Karpas-422 (cell line): Measurements from ENCODE around the gene MYO7B. TPM values are rescaled to one million over a fixed set of nuclear protein-coding genes. Genes with fewer than 3 reads are reported as not detected.

Source experiments
- DNase-seq: peaks from one replicate; pipeline ENCODE4 v3.0.0-alpha.2; 2015
- H2AFZ ChIP-seq: fragments of 200-600 bp; sonication (generic); 2 replicates; pipeline ENCODE4 v1.6.1; 2014; ENCODE audit warnings: antibody characterized with exemption, low read length, mixed read lengths
- H3K27ac ChIP-seq: fragments of 200-600 bp; sonication (generic); 2 replicates; pipeline ENCODE4 v1.5.1; 2014; ENCODE audit warnings: mild to moderate bottlenecking, low read length, moderate library complexity
- H3K27me3 ChIP-seq: fragments of 200-600 bp; sonication (generic); 2 replicates; pipeline ENCODE4 v1.6.1; 2014; ENCODE audit warnings: low read length, mixed read lengths
- H3K36me3 ChIP-seq: fragments of 200-600 bp; sonication (generic); 2 replicates; pipeline ENCODE4 v1.6.1; 2014; ENCODE audit warnings: low read length, mixed read lengths; ENCODE audit not compliant: insufficient read depth
- H3K4me1 ChIP-seq: fragments of 200-600 bp; sonication (generic); 2 replicates; pipeline ENCODE4 v1.6.1; 2014; ENCODE audit warnings: mild to moderate bottlenecking, low read length, mixed read lengths
- H3K4me2 ChIP-seq: fragments of 200-600 bp; sonication (generic); 2 replicates; pipeline ENCODE4 v1.6.1; 2014; ENCODE audit warnings: low read length, low read depth, mild to moderate bottlenecking; ENCODE audit not compliant: poor library complexity, severe bottlenecking
- H3K4me3 ChIP-seq: fragments of 200-600 bp; sonication (generic); 2 replicates; pipeline ENCODE4 v1.5.1; 2014; ENCODE audit warnings: mild to moderate bottlenecking, antibody characterized with exemption, low read length, mixed read lengths
- H3K79me2 ChIP-seq: fragments of 200-600 bp; sonication (generic); 2 replicates; pipeline ENCODE4 v1.6.1; 2014; ENCODE audit warnings: mild to moderate bottlenecking, low read length, mixed read lengths
- H3K9ac ChIP-seq: fragments of 200-600 bp; sonication (generic); 2 replicates; pipeline ENCODE4 v1.6.0; 2014; ENCODE audit warnings: low read length
- H3K9me2 ChIP-seq: fragments of 200-600 bp; sonication (generic), shearing (Covaris generic); replicated peaks from 2 replicates; pipeline ENCODE4 v1.6.0; 2014; ENCODE audit warnings: mild to moderate bottlenecking, low read length, moderate library complexity; ENCODE audit not compliant: insufficient read depth
- H3K9me3 ChIP-seq: fragments of 300-700, 200-600 bp; sonication (generic); 2 replicates; pipeline ENCODE4 v1.6.1; 2014; ENCODE audit warnings: low read length, mixed read lengths
- H4K20me1 ChIP-seq: fragments of 200-600 bp; sonication (generic); 2 replicates; pipeline ENCODE4 v1.6.1; 2014; ENCODE audit warnings: mild to moderate bottlenecking, antibody characterized with exemption, low read length, low read depth; ENCODE audit not compliant: insufficient read depth
- total RNA-seq: library from RNA; depleted of rRNA; stranded (reverse); fragments of >200 nt; shearing (Covaris generic); gene quantifications from 2 replicates; pipeline ENCODE4 v1.2.3, GENCODE V29; 2014; ENCODE audit warnings: low replicate concordance

Gene MYO7B
- total RNA-seq, 1 experiment from 2014 or later = 3.0 TPM

DNA sequence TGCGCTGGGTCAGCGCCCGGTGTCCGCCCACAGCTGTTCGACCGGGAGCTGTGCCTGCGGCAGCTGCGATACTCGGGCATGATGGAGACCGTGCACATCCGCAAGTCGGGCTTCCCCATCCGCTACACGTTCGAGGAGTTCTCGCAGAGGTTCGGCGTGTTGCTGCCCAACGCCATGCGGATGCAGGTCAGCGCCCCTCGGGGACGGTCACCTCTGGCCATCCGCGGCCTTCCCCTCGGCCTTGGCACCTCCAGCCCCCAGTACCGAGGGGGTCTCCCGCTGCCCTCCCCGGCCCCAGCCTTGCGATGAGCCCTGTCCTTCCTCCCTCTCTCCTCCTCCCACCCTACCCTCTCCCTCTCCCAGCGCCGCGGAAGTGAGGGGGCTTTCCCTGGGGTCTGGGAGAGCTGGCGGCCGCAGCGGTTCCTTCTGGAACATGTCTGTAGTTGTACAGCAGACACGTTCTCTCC, 57.3 kb downstream of the MYO7B start:
- H3K4me2 ChIP-seq = no peak overlapping the region
- no peak overlapping the region for H3K27ac ChIP-seq
- H2AFZ ChIP-seq = no peak overlapping the region
- no peaks in the 10 kb centered on the region for H3K9me2 ChIP-seq
- no peaks in the 10 kb centered on the region for H4K20me1 ChIP-seq
- H3K79me2 ChIP-seq = no peaks in the 10 kb centered on the region
- H3K9me3 ChIP-seq = no peaks in the 10 kb centered on the region
- no peak for DNase-seq
- no peaks in the 10 kb centered on the region for H3K27me3 ChIP-seq
- no peaks in the 10 kb centered on the region for H3K4me1 ChIP-seq
- H3K4me3 ChIP-seq = no peak overlapping the region
- no peaks in the 10 kb centered on the region for H3K36me3 ChIP-seq
- H3K9ac ChIP-seq = no peak overlapping the region

GRCh38 chr2:127593228-127594115, 58.0 kb downstream of the MYO7B start:
- Histone ChIP-seq H3K4me1 (no peaks in the 10 kb centered on the region), H3K27me3 (no peaks in the 10 kb centered on the region), H3K36me3 (no peaks in the 10 kb centered on the region), H3K27ac (no peak overlapping the region), H3K9me2 (no peaks in the 10 kb centered on the region), H3K4me2 (no peak overlapping the region), H3K9me3 (no peaks in the 10 kb centered on the region), H2AFZ (no peak overlapping the region), H3K4me3 (no peak overlapping the region), H4K20me1 (no peaks in the 10 kb centered on the region), H3K79me2 (no peaks in the 10 kb centered on the region), H3K9ac (no peak overlapping the region)
- no peak for DNase-seq

- no peak overlapping the region for H3K9ac ChIP-seq
- H4K20me1 ChIP-seq = no peaks in the 10 kb centered on the region
- H3K36me3 ChIP-seq = no peaks in the 10 kb centered on the region
- no peaks in the 10 kb centered on the region for H3K79me2 ChIP-seq
- no peak overlapping the region for H3K4me2 ChIP-seq
- H3K4me1 ChIP-seq = no peaks in the 10 kb centered on the region
- H3K9me2 ChIP-seq = no peaks in the 10 kb centered on the region
- DNase-seq = no peak
- no peaks in the 10 kb centered on the region for H3K9me3 ChIP-seq
- H3K4me3 ChIP-seq = no peak overlapping the region
- no peak overlapping the region for H2AFZ ChIP-seq
- H3K27ac ChIP-seq = no peak overlapping the region
- no peaks in the 10 kb centered on the region for H3K27me3 ChIP-seq
Observed at GRCh38 chr2:127594116-127594591, 58.7 kb downstream of the MYO7B start.

- Histone ChIP-seq H3K4me2 (no peak overlapping the region), H3K36me3 (no peaks in the 10 kb centered on the region), H3K4me3 (no peak overlapping the region), H3K79me2 (no peaks in the 10 kb centered on the region), H3K9me3 (no peaks in the 10 kb centered on the region), H3K9me2 (no peaks in the 10 kb centered on the region), H3K27ac (no peak overlapping the region), H3K4me1 (no peaks in the 10 kb centered on the region), H3K9ac (no peak overlapping the region), H4K20me1 (no peaks in the 10 kb centered on the region), H2AFZ (no peak overlapping the region), H3K27me3 (no peaks in the 10 kb centered on the region)
- DNase-seq = no peak
Observed at GRCh38 chr2:127596311-127597045, 61.0 kb downstream of the MYO7B start.

GRCh38 chr2:127597046-127597983, 61.8 kb downstream of the MYO7B start:
- no peak overlapping the region for H2AFZ ChIP-seq
- no peaks in the 10 kb centered on the region for H3K27me3 ChIP-seq
- H3K4me3 ChIP-seq = no peak overlapping the region
- H3K9me3 ChIP-seq = no peaks in the 10 kb centered on the region
- no peaks in the 10 kb centered on the region for H4K20me1 ChIP-seq
- H3K27ac ChIP-seq = no peak overlapping the region
- H3K79me2 ChIP-seq = no peaks in the 10 kb centered on the region
- no peaks in the 10 kb centered on the region for H3K36me3 ChIP-seq
- no peak overlapping the region for H3K9ac ChIP-seq
- no peaks in the 10 kb centered on the region for H3K9me2 ChIP-seq
- H3K4me1 ChIP-seq = no peaks in the 10 kb centered on the region
- H3K4me2 ChIP-seq = no peak overlapping the region
- no peak for DNase-seq

GRCh38 chr2:127597984-127598380, 62.5 kb downstream of the MYO7B start:
- no peaks in the 10 kb centered on the region for H3K79me2 ChIP-seq
- no peak overlapping the region for H3K27ac ChIP-seq
- no peak overlapping the region for H3K4me2 ChIP-seq
- no peak overlapping the region for H2AFZ ChIP-seq
- no peaks in the 10 kb centered on the region for H3K9me3 ChIP-seq
- no peaks in the 10 kb centered on the region for H4K20me1 ChIP-seq
- H3K9ac ChIP-seq = no peak overlapping the region
- H3K36me3 ChIP-seq = no peaks in the 10 kb centered on the region
- DNase-seq = no peak
- no peaks in the 10 kb centered on the region for H3K9me2 ChIP-seq
- no peak overlapping the region for H3K4me3 ChIP-seq
- H3K27me3 ChIP-seq = no peaks in the 10 kb centered on the region
- no peaks in the 10 kb centered on the region for H3K4me1 ChIP-seq

DNA sequence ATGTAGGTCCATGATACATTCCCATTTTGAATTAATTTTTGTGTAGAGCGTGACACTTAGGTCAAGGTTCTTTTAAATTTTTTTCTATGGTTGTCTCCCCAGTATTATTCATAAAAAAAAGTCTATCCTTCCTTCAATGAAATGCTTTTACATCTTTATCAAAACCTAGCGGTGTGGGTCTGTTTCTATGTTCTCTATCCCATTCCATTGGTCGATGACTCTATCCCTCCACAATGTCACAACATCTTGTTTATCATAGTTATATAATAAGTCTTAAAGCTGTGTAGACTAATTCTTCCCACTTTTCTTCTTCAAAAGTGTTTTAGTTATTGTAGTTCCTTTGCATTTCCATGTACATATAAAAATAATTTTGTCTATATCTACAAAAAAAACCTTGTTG, 63.2 kb downstream of the MYO7B start:
- Histone ChIP-seq H3K4me2 (no peak overlapping the region), H3K79me2 (no peaks in the 10 kb centered on the region)

More for the DNA sequence above, 63.2 kb downstream of the MYO7B start:
- Histone ChIP-seq H3K9me3 (no peaks in the 10 kb centered on the region), H3K27ac (no peak overlapping the region), H3K9ac (no peak overlapping the region), H3K4me3 (no peak overlapping the region), H3K4me1 (no peaks in the 10 kb centered on the region), H2AFZ (no peak overlapping the region), H3K9me2 (no peaks in the 10 kb centered on the region), H3K27me3 (no peaks in the 10 kb centered on the region; the same call in 1 of the 2 replicates), H4K20me1 (no peaks in the 10 kb centered on the region), H3K36me3 (no peaks in the 10 kb centered on the region)
- DNase-seq = no peak
